GM04504 (cell line): Measurements from ENCODE around the gene SLC22A23.

Experiments
- DNase-seq: peaks from one replicate; pipeline ENCODE4 v3.0.0-alpha.2; 2012; ENCODE audit warnings: low read depth

The SLC22A23 gene

DNA sequence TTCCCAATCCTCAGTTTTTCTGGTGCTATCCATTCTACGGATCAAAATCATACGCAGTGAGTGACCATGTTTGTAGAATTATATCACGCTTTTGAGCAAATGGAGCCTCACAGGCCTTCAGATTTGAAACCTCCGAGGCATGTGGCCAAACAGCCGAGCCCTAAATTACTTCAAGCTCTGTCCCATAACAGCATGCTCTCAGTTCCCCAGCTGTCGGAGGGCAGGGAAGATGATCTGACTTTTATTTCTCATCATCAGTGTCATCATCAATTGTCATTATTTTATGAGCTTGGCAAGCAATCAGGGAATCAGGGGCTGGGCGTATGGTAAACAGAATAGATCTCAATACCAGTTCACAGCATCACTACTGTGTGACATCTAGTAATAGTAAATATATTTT is 124.9 kb downstream of the SLC22A23 start:
- no peak for DNase-seq

DNA sequence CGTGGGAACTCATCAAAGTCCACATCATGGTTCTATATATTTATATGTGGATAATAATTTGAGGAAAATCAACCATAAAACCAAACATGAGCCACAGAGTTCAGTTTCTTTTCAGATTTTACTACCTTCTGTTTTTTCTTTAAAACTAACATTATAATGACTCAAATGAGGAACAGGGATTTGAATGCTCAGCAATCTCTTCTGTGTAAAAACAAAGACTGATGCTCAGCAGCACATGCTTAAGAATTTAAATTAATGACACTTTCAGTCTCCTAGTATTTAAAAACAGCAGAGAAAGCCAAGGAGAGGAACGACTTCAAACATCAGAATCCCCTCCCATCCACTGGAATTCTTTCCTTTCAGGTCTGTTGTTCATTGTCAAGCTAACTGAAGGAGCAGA is 125.4 kb downstream of the SLC22A23 start:
- no peak for DNase-seq

DNA sequence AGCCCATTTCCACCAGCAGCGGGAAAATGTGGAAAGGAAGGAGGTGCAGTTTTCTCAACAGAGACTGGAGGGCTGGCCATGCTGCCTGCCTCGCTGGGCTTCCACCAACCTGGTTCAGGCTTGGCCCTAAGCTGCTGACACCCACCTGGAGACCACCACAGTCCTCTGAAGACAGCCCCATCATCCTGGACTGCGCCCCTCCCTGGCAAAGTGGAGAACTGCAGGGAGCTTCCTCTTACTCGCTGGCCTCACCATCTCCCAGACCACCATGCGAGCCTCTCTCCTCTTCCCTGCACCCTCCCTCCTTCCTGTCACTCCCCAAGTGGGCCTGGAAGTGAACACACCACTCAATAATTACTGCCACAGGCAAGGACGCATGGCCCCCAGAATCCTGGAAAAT is 126.7 kb downstream of the SLC22A23 start:
- DNase-seq, result no peak

DNA sequence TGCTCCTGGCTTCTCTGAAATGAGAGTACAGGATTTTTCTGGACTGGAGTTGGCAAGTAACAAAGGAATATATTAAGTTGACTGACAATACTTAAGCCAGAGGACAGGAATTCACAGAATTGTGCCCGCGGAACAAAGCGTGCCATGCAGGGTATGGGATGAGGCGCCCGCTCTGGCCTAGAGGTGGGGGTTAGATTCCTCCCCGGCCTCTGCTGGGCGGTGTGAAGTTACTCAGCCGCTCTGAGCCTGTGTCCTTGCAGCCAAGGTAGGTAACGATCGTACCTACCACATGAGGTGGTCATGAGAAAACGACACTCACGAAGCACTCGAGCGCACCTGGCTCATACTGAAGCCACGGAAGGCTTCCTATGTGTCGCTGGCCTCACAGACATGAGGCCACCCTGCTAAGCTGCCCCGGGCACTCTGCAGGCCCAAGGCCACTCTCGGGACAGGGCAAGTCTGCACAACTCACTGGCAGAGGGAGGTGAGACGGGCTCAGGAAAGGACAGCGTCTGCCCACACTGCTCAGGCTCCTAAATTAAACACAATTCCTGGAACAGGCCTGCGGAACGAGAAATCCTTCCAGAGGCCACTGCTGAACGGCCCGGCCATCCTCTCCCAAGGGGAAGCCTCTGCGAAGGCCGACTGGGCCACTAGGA is 127.3 kb downstream of the SLC22A23 start:
- DNase-seq, result no peak

DNA sequence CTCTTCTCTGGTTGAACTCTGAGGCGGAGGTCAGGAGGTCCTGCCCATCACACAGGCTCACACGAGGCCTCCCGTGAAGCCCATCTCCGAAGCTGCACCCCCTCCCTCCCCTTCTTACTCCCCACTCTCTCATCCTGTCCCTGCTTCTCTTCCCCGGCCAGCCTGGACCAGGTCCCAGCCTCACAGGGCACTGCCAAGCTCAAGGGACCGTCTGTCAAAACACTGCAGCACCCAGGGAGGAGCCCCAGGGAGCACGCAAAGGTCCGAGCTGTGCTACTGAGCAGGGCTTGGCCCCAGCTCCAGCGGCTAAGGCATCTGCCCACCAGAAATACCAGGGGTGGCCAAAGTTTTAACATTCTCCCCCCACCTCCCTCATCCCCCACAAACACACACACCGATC is 128.1 kb downstream of the SLC22A23 start:
- DNase-seq, result no peak

DNA sequence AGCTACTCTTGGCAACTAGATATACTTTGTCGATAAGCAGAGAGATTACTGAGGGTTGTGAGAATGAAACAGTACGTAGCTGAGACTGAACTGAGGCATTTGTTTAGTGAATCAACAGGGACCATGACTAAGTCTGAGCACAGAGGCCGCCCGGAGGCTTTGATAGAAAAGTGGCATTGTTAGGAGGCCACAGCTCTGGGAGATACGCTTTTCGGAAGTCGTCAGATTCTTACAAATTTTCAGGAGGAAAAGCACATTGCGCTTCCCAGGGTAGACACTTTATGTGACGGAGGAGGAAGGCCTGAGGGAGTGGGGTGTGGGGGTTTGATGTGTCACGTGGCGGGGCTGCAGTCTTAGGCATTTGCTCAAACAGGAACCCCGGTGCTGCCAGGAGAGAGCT is 128.7 kb downstream of the SLC22A23 start:
- no peak for DNase-seq

DNA sequence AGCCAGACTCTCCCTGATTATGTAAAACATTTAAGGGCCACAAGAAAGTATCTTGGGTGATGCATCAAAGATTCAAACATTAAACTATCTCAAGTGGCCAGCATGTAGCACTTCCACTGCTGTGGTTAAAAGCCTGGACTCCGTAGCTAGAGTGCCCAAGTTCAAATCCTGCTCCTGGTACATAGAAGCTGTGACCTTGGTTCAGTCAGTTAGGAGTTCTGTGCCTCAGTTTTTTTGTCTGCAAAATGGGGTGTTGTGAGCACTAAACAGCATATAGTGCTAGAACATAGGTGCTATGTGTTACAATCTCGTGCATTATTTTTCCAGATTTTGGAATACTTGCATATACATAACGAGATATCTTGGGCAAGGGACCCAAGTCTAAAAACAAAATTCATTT is 129.4 kb downstream of the SLC22A23 start:
- no peak for DNase-seq

DNA sequence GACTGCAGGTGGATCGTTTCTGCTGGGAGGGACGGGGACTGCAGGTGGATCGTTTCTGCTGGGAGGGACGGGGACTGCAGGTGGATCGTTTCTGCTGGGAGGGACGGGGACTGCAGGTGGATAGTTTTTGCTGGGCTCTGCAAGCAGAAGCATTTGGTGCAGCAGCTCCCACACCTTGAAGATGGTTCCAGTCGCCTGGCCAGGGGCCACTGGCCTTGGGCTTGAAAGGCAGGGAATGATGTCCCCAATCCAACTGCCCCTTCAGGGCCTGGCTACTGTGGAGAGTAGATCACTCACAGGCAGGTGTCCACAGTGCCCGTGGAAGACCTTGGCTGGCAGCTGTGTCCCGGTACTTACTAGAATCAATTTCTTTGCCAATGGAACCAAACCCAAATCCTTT is 129.9 kb downstream of the SLC22A23 start:
- no peak for DNase-seq

DNA sequence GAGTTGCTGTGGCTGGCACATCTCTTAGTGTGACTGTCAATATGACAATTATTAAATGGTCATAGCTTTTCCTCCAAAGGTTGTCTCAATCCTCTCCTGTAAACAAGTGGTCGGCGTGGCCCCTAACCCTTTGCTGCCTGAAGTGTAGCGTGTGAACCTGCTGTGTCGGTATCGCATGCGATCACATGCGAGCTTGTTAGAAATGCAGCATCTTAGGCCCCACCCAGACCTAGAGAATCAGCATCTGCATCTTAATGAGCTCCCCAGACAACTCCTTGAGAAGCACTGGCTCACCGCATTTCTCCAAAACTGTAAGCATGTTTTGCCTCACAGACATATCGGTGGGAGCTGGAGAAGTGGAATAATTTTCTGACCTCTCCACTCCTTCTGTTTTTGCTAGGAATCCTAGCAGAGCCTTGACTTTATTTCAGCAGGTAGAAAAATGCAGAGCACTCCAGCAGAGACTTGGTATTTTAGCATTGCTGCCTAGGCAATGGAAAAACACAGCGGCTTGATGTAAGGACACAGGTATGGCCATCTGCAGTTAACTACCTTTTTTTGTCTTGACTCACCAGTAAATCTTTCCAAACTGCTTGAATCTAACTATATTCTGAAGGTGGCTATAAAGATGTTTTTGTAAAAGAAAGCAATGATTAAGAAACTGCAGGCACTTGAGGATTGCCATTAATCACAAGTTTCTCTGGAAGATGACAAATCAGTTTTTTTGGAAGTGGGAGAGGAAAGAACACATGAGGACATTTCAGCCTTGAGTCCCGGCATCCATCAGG is 130.5 kb downstream of the SLC22A23 start:
- DNase-seq, result no peak

DNA sequence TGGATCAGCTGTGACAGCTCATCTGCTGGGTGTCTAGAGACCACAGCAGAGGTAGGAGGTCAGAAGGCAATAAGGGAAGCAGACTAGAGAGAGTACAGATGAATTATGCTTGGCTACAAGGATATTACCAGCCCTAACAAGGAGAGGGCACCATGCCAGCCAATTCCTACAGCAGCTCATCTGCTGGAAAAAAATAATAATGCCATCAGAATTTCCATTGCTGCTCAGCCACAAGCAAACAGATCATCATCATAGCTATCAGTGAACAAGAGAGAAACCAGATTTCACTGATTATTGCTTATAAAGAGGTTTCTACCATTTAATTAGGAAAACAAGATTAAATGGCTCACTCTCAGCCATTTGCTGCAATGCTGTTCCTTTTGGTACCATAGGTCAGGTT is 131.6 kb downstream of the SLC22A23 start:
- DNase-seq, result no peak

DNA sequence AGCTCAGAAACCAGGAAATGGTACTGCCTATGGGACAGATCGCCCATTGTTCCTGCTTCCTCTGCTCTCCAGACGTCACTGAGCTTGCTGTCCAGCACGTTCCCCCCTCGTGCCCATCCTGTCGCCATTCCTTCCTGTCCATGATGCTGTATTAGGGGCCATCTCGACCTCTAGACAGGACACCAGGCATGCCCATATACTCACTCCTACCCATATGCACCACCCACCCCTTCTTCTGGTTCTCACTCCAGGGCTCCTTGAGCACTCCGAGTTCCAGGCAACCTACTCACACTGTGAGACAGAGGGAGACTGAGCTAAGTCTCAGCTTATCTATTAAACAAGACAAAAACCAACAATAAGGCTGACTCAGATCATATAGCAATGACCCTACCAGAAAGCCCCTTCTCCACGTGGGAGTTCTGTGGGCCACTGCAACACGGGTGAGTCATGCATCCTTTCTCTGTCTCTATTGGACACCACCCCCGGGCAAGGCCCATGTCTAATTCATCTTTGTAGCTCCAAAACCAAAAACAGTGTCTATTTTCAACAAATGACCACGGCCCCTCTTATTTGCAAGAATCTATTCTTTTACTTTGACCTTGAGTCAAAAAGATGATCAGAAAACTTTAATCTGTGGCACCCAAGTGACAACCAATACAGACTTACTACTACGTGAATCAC is 132.4 kb downstream of the SLC22A23 start:
- DNase-seq, result peak; percentile 26

DNA sequence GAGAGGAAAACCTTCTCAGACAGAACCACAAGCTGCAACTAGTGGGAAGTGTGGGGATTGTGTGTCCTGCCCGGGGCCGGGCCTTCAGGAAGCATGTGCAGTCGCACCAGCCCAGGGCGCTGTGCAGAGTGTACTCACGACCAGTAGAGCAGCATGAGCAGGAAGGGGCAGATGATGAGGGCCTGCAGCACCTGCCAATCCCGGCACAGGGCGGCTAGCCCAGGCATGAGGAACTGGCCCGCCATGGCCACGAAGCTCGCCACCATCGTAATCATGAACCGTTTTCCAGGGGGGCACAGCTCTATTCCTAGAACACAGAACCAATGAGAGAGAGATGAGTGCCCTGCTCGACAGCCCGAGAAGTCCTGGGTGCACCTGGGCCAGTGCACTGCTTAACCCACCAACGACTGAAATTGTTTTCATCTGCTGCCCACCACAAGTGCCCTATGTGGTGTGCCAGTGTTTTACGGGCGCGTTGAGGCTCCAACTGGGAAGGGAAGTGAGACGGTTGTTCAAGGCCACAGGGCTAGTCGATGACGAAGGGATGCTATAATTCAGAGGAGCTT is 133.1 kb downstream of the SLC22A23 start:
- DNase-seq, result no peak

DNA sequence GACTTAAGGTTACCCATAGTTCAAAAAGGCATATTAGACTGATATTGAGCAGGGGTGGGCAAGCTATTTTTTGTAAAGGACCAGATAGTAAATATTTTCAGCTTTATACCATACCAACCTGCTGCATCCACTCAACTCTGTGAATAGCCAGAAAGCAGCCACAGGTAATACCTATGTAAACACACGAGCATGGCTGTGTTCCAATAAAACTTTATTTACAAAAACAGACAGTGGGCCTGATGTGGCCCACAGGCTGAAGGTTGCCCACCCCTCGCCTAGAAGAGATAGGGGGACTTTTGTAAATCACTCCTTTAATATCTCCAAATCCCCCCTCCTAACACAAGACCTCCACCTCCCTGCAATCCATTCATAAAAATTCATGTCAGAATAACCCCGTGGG is 133.7 kb downstream of the SLC22A23 start:
- no peak for DNase-seq

DNA sequence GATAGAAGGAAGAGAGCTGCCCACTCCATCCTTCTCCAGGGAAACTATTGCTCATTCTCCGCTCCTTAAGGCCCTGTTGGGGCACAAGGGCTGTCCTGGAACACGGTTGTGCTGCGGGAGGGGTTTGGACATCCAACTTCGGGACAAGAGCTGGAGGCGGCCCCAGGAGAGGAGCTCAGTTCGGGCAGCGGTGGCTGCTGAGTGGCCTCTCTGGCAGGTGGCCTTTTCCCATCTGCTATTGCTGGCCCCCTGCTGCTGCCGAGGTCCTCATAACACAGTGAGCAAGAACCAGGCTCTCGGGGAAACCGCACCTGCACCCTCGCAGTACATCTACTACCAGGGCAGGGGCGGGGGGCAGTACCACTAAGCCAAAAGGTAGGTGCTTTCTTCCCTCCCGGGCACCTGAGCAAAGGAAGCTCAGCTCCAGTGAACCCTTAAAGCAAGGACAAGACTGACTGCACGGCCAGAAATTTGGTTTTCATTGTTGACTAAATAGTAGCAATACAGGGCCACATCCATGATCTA is 134.4 kb downstream of the SLC22A23 start:
- DNase-seq, result no peak

DNA sequence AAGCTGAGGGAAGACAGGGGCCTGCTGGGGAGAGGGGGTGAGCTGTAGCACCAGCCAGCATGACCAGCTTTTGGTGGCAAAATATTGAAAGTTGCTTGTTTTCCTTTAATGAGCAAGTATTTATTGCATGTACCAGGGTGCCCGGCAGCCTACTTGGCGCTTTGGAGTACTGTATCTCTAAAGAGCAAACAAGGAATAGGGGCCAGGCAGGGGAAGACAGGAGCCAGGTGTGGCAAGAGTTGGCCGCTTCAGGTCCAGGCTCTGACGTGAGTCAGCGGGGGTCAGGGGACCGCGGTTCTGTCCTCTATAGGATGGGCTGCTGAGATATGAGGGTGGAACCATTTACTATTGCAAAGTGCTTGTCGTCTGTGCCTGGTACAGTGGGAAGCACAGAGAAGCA is 135.0 kb downstream of the SLC22A23 start:
- DNase-seq, result no peak

DNA sequence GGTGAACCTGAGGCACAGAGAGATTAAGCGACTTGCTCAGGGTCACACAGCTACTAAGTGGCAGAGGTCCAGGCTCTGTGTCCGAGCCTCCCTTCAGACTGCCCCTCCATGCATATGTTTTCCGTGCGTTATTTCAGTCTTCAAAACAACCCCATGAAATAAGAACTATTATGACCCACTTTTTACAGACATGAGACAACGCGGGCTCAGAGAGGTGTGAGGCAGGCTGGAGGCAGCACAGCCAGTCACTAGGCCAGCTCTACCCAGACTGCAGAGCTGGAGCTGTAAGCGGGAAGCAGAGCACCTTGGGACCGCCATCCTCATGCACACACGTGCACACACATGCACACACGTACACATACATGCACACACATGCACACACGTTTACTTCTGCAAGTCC is 135.8 kb downstream of the SLC22A23 start:
- DNase-seq, result no peak

DNA sequence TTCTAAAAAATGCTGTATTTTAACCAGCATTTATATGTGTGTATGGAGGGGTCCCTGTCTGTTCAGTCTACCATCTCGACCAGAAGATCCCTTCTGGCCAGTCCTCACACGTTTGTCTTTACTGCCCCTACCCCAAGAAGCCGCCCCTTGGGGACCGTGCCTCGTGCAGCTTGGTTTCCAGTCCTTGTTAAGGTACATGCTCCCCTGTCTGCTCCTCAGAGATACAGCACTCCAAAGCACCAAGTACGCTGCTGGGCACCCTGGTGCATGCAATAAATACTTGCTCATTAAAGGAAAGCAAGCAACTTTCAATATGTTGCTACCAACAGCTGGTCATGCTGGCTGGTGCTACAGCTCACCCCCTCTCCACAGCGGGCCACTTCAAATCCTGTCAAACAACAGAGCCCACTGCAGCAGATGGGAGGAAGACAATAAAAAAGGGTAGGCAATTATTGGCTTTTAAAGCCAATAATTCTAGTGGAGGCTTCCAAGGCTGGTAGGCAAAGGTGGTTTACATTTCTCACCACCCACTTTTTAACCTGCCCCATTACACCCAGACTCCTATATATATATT is 136.5 kb downstream of the SLC22A23 start:
- no peak for DNase-seq

DNA sequence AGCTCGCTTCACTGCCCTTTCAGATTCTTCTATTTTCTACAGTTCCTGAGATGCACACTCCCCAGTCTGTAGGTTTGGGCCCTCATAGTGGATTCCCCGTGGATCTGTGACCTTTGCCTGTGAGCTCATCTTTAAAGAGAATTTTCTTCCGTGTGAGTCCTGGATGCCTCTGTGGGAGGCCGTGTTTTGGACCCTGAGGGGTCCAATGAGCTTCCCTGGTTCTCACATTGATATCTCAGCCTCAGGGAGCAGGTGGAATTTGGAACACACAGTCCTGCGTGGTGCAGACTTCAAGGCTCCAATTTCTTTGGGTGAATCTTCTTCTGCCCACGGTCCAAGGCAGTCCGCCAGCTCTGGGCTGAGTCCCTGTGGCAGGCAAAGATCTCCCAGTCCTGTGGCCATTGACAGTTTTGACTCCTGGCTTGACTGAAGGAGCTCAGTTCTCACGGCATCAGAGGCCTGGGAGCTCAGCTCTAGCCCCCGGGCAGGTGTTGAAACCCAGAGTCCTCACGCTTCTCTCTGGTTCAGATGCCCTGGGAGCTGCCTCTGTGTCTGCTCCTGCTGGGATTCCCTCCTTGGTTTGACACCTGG is 137.1 kb downstream of the SLC22A23 start:
- no peak for DNase-seq

DNA sequence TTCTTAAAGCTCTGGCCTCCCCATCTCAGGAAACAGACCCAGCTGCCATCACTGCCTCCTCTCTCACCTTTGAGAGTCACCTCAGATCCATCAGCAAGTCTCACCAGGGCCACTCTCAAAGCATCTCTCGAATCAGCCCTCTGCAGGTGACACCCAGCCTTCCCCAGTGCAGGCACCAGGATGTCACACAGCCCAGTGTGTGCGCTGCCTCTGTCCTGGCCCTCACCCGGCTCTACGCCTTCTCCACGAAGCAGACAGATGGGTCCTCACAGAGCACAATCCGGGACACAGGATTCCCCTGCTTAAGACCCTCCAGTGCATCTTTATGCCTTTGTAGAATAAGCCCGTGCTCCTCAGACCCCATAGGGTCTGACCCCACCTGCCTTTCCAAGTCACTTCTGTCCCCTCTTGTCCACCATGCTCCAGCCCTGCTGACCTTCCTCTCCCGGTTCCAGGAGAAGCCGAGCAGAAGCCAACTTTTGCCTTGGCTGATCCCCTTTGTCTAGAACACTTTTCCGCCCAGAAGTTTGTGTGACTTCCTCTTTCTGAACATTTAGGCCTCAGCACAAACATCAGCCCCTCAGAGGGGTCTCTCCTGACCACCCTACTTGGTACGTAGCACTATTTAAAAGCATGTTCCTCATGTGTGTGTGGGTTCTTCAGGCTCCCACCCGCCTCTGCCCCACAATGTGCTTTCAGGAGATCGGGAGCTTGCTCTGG is 137.9 kb downstream of the SLC22A23 start:
- no peak for DNase-seq

DNA sequence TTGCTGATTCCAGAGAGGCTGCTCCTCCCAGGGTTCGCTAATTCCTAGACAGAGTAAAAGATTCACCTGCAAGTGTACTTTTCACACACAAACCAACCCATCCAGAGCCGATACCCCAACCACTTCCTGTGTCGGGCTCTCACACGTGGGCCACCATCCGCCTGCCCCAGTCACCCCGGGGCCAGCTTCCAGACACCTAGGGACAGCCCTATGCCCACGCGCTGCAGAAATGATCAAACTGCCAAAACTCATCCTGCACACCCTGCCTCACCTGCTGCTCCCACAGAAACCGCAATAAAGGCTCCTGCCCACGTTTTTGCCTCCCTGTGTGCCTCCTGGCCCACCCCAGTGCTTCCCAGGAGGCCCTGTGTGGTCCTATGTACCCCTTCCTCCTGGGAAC is 138.6 kb downstream of the SLC22A23 start:
- no peak for DNase-seq

DNA sequence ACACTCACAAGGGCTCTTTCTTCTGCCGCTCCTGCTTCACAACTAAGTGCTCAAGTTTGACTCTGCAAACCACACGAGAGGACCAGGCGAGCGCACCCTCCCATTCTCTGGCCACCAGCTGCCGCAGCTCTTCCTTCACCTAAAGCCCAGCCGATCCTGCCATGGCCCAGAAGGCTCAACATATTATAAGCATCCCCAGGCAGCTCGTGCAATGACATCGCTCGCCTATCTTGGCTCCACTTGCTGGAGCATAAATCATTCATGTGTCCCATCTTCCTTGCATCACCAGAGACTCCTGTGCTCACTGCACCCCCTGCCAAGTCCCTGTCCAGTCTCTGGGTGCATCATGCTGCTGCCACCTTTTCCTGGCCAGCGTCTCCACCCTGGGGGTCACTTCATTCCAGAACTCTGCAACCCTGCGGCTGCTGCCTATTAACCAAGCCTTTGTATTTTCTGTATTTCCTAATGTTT is 139.1 kb downstream of the SLC22A23 start:
- DNase-seq, result no peak
